ENCODE data around the gene CASZ1.

DNA sequence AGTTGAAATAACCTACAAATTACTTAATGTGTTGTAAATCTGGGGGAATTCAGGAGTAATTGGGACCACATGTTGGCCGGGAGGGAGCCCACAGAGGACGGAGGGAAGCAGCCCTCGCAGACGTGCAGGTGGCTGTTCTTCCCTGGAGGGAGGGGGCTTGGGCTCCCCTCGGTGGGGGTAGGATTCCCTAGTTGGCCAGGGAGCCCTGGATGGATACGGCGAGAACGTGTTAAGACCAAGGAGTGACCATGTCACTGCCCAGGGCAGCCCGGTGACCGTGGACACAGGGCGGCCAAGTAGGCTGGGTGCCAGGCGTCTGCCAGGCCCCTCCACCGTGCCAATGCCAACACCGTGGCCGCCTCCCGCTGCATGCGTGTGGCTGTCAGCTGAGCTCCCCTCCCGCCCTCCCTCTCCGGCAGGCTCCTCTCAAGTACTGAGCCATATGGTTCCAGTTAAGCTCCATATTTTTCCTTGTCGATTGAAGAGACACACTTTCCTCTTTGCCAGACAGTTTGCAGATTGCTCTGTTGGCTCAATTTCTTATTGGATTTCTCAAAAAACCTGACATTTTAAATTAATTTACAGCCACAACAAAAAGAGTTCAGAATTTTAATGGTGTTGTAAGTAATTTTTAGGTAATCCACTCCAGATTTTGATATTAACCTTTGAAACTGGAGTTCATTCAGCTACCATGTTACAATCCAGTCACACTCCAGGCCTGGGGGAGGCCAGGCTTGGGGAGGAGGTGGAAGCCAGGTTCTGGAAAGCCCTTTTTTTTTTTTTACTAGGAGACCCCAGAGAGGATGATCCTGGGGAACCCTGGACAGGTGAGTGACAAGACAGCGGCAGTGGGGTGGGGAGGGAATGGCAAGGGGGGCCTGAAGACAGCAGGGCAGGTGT, 71.2 kb downstream of the CASZ1 start:
- TF ChIP-seq, protein P1, sequence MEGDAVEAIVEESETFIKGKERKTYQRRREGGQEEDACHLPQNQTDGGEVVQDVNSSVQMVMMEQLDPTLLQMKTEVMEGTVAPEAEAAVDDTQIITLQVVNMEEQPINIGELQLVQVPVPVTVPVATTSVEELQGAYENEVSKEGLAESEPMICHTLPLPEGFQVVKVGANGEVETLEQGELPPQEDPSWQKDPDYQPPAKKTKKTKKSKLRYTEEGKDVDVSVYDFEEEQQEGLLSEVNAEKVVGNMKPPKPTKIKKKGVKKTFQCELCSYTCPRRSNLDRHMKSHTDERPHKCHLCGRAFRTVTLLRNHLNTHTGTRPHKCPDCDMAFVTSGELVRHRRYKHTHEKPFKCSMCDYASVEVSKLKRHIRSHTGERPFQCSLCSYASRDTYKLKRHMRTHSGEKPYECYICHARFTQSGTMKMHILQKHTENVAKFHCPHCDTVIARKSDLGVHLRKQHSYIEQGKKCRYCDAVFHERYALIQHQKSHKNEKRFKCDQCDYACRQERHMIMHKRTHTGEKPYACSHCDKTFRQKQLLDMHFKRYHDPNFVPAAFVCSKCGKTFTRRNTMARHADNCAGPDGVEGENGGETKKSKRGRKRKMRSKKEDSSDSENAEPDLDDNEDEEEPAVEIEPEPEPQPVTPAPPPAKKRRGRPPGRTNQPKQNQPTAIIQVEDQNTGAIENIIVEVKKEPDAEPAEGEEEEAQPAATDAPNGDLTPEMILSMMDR (IDR thresholded peaks at IDR 0.05) = no peak
- no peak for TF ChIP-seq POLR2A (IDR thresholded peaks at IDR 0.05)
